C4-2B (cell line): Measurements from ENCODE around the gene NOTUM.

Source experiments
- CTCF ChIP-seq: fragments of 450-650 bp; conservative IDR thresholded peaks from 2 replicates; pipeline ENCODE4 v1.5.1; 2017; ENCODE audit warnings: mild to moderate bottlenecking
- ZFX ChIP-seq: fragments of 450-650 bp; IDR thresholded peaks from 2 replicates; pipeline ENCODE4 v1.6.1; 2017

DNA sequence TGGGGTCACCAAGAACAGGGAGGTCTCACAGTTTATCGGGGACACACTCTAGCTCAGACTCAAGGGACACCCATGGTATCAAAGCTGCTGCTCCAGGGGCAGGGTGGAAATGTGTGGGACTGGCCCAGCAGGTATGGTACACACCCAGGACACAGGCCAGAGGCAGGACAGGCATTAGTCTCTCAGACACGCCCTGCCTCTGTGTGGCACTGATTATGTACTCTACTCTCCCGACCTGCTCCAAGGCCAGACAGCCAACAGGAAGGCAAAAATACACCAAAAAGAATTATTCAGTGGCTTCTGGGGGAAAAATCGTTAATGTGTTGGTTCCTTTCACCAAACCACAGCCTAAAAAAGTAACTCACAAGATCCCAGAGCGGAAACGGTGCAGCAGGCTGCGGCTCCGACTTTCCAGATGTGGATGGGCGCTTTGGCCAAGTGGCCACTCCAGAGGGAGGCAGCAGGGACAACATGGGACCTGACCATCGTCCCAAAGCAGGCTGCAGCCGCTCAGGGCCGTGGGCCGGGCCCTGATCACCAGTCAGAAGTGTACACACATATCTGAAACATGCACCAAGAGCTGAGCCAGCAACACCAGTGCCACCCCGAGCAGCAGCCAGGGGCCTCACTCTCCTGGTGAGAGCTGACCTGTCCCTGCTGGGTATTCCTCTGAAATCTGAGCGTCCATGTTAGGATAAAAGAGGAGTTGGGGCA is 42.0 kb downstream of the NOTUM start:
- no peak for TF ChIP-seq ZFX
- TF ChIP-seq CTCF = no peak
